ENCODE results near the gene ARHGAP24.

Gene ARHGAP24

DNA sequence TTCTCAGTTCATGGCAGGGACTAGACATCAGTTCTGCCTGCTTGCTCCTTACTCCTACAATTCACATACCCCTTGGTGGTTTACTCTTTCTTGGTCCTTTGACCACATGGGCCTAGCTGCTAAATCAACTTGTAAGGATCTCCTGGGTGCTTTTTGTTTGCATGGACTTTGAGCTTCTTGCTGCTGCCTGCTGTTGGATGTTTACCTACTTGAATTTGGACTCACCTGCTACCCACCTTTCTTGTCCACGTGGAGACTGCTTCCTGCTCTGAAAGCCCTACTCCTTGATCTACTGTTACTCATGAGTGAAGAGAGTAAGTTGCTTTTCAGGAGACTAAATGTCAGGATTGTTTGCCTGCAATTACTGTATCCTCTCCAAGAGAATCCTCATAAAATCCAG, 15.2 kb upstream of the ARHGAP24 start:
- POLR2A ChIA-PET: no interaction called here
- Histone ChIP-seq H3K9me3 (ENCODE audit: control extremely low read depth in 1 of 5, control insufficient read depth in 4 of 5, insufficient read depth in 2 of 5, low read depth in 1 of 5, low read length in 4 of 5) (no peaks in the 10 kb centered on the region), H3K4me1 (ENCODE audit: control extremely low read depth in 1 of 4, control insufficient read depth in 4 of 4, insufficient read depth in 4 of 4, low read length in 3 of 4) (no peaks in the 10 kb centered on the region), H3K4me3 (ENCODE audit: control insufficient read depth in 1 of 7, extremely low read depth in 1 of 7, insufficient read depth in 4 of 7, low read depth in 2 of 7, low read length in 6 of 7) (no peak overlapping the region), H3K36me3 (ENCODE audit: control insufficient read depth in 4 of 4, insufficient read depth in 4 of 4, low read length in 3 of 4) (no peaks in the 10 kb centered on the region), H3K27ac (ENCODE audit: insufficient read depth in 1 of 2, low read depth in 1 of 2, low read length in 2 of 2, poor library complexity in 1 of 2, severe bottlenecking in 2 of 2) (no peak overlapping the region), H3K27me3 (replicated peaks in 2 of 5; ENCODE audit: control insufficient read depth in 4 of 5, insufficient read depth in 5 of 5, low read length in 4 of 5) (no peaks in the 10 kb centered on the region)
- DNase-seq: no peak
- CTCF ChIA-PET: no interaction called here
- 80% methylated on average over 1 of the region's 1 CpG for WGBS (ENCODE audit: insufficient coverage)

- Histone ChIP-seq H3K4me1 (ENCODE audit: control extremely low read depth in 1 of 4, control insufficient read depth in 4 of 4, insufficient read depth in 4 of 4, low read length in 3 of 4) (peaks cover 0 to 10% (median 6%) of the 10 kb centered on the region in 4 experiments), H3K9me3 (ENCODE audit: control extremely low read depth in 1 of 5, control insufficient read depth in 4 of 5, insufficient read depth in 2 of 5, low read depth in 1 of 5, low read length in 4 of 5) (no peaks in the 10 kb centered on the region), H3K27ac (ENCODE audit: insufficient read depth in 1 of 2, low read depth in 1 of 2, low read length in 2 of 2, poor library complexity in 1 of 2, severe bottlenecking in 2 of 2) (no peak overlapping the region), H3K27me3 (replicated peaks in 2 of 5; ENCODE audit: control insufficient read depth in 4 of 5, insufficient read depth in 5 of 5, low read length in 4 of 5) (peaks cover 0 to 29% (median 8%) of the 10 kb centered on the region in 5 experiments), H3K36me3 (ENCODE audit: control insufficient read depth in 4 of 4, insufficient read depth in 4 of 4, low read length in 3 of 4) (no peaks in the 10 kb centered on the region), H3K4me3 (ENCODE audit: control insufficient read depth in 1 of 7, extremely low read depth in 1 of 7, insufficient read depth in 4 of 7, low read depth in 2 of 7, low read length in 6 of 7) (peak overlapping the region in 3 of 7 experiments; percentile 74 to 76 (median 76))
- POLR2A ChIA-PET: no interaction called here
- CTCF ChIA-PET: interaction anchor here (1.2 kb wide), 1 partner anchor 8 kb away, joined by 4 read pairs; no protein-coding TSS in a partner anchor
- no peak for DNase-seq
- 100% methylated on average over 4 of the region's 4 CpGs for WGBS (ENCODE audit: insufficient coverage)
These were observed 594 bp upstream of the ARHGAP24 start for GRCh38 chr4:85474356-85474755.

DNA sequence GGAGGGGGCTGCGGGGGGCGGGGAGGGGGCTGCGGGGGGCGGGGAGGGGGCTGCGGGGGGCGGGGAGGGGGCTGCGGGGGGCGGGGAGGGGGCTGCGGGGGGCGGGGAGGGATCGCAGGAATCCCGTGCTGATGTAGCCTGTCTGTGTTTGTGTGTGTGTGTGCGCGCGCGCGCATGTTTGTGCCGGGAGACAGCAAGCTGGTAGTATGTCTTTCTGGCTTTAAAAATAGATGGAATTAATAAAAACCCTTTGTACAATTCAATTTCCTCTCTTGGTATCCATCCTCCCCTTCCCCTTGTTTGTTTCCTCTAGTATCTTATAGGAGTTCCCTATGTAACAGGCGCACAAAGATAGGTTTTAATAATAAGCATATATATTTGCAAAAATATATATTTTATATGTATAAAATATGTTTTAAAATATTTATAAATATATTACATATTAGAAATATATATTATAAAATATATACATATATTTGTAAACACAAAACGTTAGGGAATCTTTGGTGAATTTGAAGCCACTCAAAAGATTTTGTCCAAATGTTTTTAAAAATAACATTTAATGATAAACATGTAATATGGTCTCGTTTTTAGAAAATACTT, 782 bp downstream of the ARHGAP24 start:
- Histone ChIP-seq H3K36me3 (ENCODE audit: control insufficient read depth in 4 of 4, insufficient read depth in 4 of 4, low read length in 3 of 4) (no peaks in the 10 kb centered on the region), H3K27ac (ENCODE audit: insufficient read depth in 1 of 2, low read depth in 1 of 2, low read length in 2 of 2, poor library complexity in 1 of 2, severe bottlenecking in 2 of 2) (no peak overlapping the region), H3K4me3 (ENCODE audit: control insufficient read depth in 1 of 7, extremely low read depth in 1 of 7, insufficient read depth in 4 of 7, low read depth in 2 of 7, low read length in 6 of 7) (peak overlapping the region in 6 of 7 experiments; percentile 37 to 76 (median 60)), H3K27me3 (replicated peaks in 2 of 5; ENCODE audit: control insufficient read depth in 4 of 5, insufficient read depth in 5 of 5, low read length in 4 of 5) (peaks cover 0 to 31% (median 9%) of the 10 kb centered on the region in 5 experiments), H3K4me1 (ENCODE audit: control extremely low read depth in 1 of 4, control insufficient read depth in 4 of 4, insufficient read depth in 4 of 4, low read length in 3 of 4) (peaks cover 0 to 10% (median 6%) of the 10 kb centered on the region in 4 experiments), H3K9me3 (ENCODE audit: control extremely low read depth in 1 of 5, control insufficient read depth in 4 of 5, insufficient read depth in 2 of 5, low read depth in 1 of 5, low read length in 4 of 5) (no peaks in the 10 kb centered on the region)
- peak in 2 of 3 donors; percentile 7 to 31 for DNase-seq
- ChIA-PET CTCF (no interaction called here), POLR2A (no interaction called here)
- WGBS (ENCODE audit: insufficient coverage): no CpG with 5 or more reads among the region's 21 CpGs

DNA sequence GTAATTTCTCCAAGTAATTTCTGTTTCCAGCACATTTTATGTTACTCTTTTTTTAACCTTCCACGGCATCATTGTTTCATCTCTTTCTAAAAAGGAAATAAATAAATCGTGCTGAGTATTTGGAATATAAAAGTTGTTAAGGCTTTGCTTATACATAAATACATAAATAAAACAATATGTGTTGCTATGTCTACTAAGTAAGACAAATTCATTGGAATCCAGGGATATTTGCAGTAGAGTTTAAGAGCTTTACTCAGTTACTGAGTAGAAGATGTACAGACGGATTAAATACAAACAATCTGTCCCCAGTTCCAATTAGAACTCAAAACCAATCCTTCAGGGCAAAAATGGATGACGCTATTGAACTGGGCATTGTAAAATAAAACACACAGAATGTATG, 1.4 kb downstream of the ARHGAP24 start:
- Histone ChIP-seq H3K4me3 (ENCODE audit: control insufficient read depth in 1 of 7, extremely low read depth in 1 of 7, insufficient read depth in 4 of 7, low read depth in 2 of 7, low read length in 6 of 7) (no peak overlapping the region), H3K27me3 (replicated peaks in 2 of 5; ENCODE audit: control insufficient read depth in 4 of 5, insufficient read depth in 5 of 5, low read length in 4 of 5) (peaks cover 0 to 31% (median 10%) of the 10 kb centered on the region in 5 experiments), H3K27ac (ENCODE audit: insufficient read depth in 1 of 2, low read depth in 1 of 2, low read length in 2 of 2, poor library complexity in 1 of 2, severe bottlenecking in 2 of 2) (no peak overlapping the region), H3K4me1 (ENCODE audit: control extremely low read depth in 1 of 4, control insufficient read depth in 4 of 4, insufficient read depth in 4 of 4, low read length in 3 of 4) (peaks cover 0 to 10% (median 6%) of the 10 kb centered on the region in 4 experiments), H3K36me3 (ENCODE audit: control insufficient read depth in 4 of 4, insufficient read depth in 4 of 4, low read length in 3 of 4) (no peaks in the 10 kb centered on the region), H3K9me3 (ENCODE audit: control extremely low read depth in 1 of 5, control insufficient read depth in 4 of 5, insufficient read depth in 2 of 5, low read depth in 1 of 5, low read length in 4 of 5) (no peaks in the 10 kb centered on the region)
- no CpG with 5 or more reads among the region's 4 CpGs for WGBS (ENCODE audit: insufficient coverage)
- DNase-seq: no peak
- ChIA-PET POLR2A (no interaction called here), CTCF (no interaction called here)

- Histone ChIP-seq H3K9me3 (ENCODE audit: control extremely low read depth in 1 of 5, control insufficient read depth in 4 of 5, insufficient read depth in 2 of 5, low read depth in 1 of 5, low read length in 4 of 5) (no peaks in the 10 kb centered on the region), H3K4me1 (ENCODE audit: control extremely low read depth in 1 of 4, control insufficient read depth in 4 of 4, insufficient read depth in 4 of 4, low read length in 3 of 4) (peaks cover 0 to 10% (median 6%) of the 10 kb centered on the region in 4 experiments), H3K36me3 (ENCODE audit: control insufficient read depth in 4 of 4, insufficient read depth in 4 of 4, low read length in 3 of 4) (no peaks in the 10 kb centered on the region), H3K4me3 (ENCODE audit: control insufficient read depth in 1 of 7, extremely low read depth in 1 of 7, insufficient read depth in 4 of 7, low read depth in 2 of 7, low read length in 6 of 7) (no peak overlapping the region), H3K27ac (ENCODE audit: insufficient read depth in 1 of 2, low read depth in 1 of 2, low read length in 2 of 2, poor library complexity in 1 of 2, severe bottlenecking in 2 of 2) (no peak overlapping the region), H3K27me3 (replicated peaks in 2 of 5; ENCODE audit: control insufficient read depth in 4 of 5, insufficient read depth in 5 of 5, low read length in 4 of 5) (peaks cover 0 to 31% (median 10%) of the 10 kb centered on the region in 5 experiments)
- WGBS (ENCODE audit: insufficient coverage): 95% methylated on average over 5 of the region's 9 CpGs
- ChIA-PET CTCF (no interaction called here), POLR2A (no interaction called here)
- no peak for DNase-seq
These were observed 2.6 kb downstream of the ARHGAP24 start for GRCh38 chr4:85477534-85477933.

DNA sequence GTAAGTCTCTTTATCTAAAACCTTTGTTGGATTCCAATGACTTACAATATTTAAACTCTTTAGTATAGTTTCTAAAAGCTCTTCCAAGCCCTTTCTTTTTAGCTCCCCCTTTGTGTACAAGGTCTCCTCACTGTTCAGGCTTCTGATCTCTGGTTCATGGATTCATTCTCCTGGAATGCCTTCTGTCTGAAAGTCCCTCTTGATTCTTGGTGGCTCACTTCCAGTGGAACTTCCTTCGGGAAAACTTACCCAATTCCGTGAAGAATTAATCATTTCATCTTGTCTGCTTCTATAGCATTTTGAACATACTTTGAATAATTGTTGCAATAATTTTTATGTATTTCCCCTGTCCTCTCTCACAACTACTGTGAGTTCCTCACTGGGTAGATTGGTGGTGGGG, 3.6 kb downstream of the ARHGAP24 start:
- ChIA-PET POLR2A (no interaction called here), CTCF (no interaction called here)
- whole genome bisulfite sequencing (ENCODE audit: insufficient coverage): no CpG with 5 or more reads among the region's 2 CpGs
- Histone ChIP-seq H3K27ac (ENCODE audit: insufficient read depth in 1 of 2, low read depth in 1 of 2, low read length in 2 of 2, poor library complexity in 1 of 2, severe bottlenecking in 2 of 2) (no peak overlapping the region), H3K36me3 (ENCODE audit: control insufficient read depth in 4 of 4, insufficient read depth in 4 of 4, low read length in 3 of 4) (no peaks in the 10 kb centered on the region), H3K4me3 (ENCODE audit: control insufficient read depth in 1 of 7, extremely low read depth in 1 of 7, insufficient read depth in 4 of 7, low read depth in 2 of 7, low read length in 6 of 7) (no peak overlapping the region), H3K4me1 (ENCODE audit: control extremely low read depth in 1 of 4, control insufficient read depth in 4 of 4, insufficient read depth in 4 of 4, low read length in 3 of 4) (peaks cover 0 to 10% (median 6%) of the 10 kb centered on the region in 4 experiments), H3K27me3 (replicated peaks in 2 of 5; ENCODE audit: control insufficient read depth in 4 of 5, insufficient read depth in 5 of 5, low read length in 4 of 5) (peaks cover 0 to 29% (median 10%) of the 10 kb centered on the region in 5 experiments), H3K9me3 (ENCODE audit: control extremely low read depth in 1 of 5, control insufficient read depth in 4 of 5, insufficient read depth in 2 of 5, low read depth in 1 of 5, low read length in 4 of 5) (no peaks in the 10 kb centered on the region)
- no peak for DNase-seq

GRCh38 chr4:85482010-85482738, 7.2 kb downstream of the ARHGAP24 start:
- no peak overlapping the region for H3K27ac ChIP-seq (ENCODE audit: insufficient read depth in 1 of 2, low read depth in 1 of 2, low read length in 2 of 2, poor library complexity in 1 of 2, severe bottlenecking in 2 of 2)
- POLR2A ChIA-PET: no interaction called here
- WGBS (ENCODE audit: insufficient coverage): 63% methylated on average over 4 of the region's 5 CpGs
- CTCF ChIA-PET: no interaction called here
- no peaks in the 10 kb centered on the region for H3K9me3 ChIP-seq (ENCODE audit: control extremely low read depth in 1 of 5, control insufficient read depth in 4 of 5, insufficient read depth in 2 of 5, low read depth in 1 of 5, low read length in 4 of 5)
- H3K27me3 ChIP-seq (replicated peaks in 2 of 5; ENCODE audit: control insufficient read depth in 4 of 5, insufficient read depth in 5 of 5, low read length in 4 of 5): peaks cover 0 to 18% (median 4%) of the 10 kb centered on the region in 5 experiments
- DNase-seq: peak in 2 of 3 donors; percentile 13 to 24
- H3K4me1 ChIP-seq (ENCODE audit: control extremely low read depth in 1 of 4, control insufficient read depth in 4 of 4, insufficient read depth in 4 of 4, low read length in 3 of 4): no peaks in the 10 kb centered on the region
- H3K36me3 ChIP-seq (ENCODE audit: control insufficient read depth in 4 of 4, insufficient read depth in 4 of 4, low read length in 3 of 4): no peaks in the 10 kb centered on the region
- no peak overlapping the region for H3K4me3 ChIP-seq (ENCODE audit: control insufficient read depth in 1 of 7, extremely low read depth in 1 of 7, insufficient read depth in 4 of 7, low read depth in 2 of 7, low read length in 6 of 7)

All from common myeloid progenitor, CD34-positive (primary cell).